B cell (primary cell): ENCODE data around the gene RNF167.

ENCODE experiments used
- EZH2 ChIP-seq: IDR thresholded peaks from 2 replicates; pipeline ENCODE4 v1.6.1; 2012; ENCODE audit warnings: borderline replicate concordance, low read depth, mild to moderate bottlenecking, moderate library complexity, low read length; ENCODE audit not compliant: insufficient read depth, poor library complexity, severe bottlenecking
- TF ChIP-seq, protein P1 (sequence below): fragments of 200-600 bp; IDR thresholded peaks from one replicate; pipeline ENCODE4 v1.8.0; 2022; ENCODE audit warnings: antibody characterized with exemption, mild to moderate bottlenecking

DNA sequence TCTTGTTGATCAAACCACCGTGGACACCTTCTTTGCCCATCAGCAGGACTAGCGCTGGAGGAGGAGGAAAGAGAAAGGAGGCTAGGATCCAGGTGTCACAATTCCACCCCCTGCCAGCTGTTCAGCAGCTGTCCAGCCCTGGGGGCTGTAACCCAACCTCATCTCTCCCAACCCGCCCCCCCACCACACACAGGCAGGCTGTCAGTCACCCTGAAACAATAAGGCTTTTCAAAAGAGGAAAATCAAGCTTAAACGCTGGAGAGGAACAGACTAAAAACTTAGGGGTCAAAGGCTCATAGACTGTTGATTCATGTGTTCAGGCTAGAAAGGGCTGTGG, 5.8 kb downstream of the RNF167 start:
- TF ChIP-seq, protein P1, sequence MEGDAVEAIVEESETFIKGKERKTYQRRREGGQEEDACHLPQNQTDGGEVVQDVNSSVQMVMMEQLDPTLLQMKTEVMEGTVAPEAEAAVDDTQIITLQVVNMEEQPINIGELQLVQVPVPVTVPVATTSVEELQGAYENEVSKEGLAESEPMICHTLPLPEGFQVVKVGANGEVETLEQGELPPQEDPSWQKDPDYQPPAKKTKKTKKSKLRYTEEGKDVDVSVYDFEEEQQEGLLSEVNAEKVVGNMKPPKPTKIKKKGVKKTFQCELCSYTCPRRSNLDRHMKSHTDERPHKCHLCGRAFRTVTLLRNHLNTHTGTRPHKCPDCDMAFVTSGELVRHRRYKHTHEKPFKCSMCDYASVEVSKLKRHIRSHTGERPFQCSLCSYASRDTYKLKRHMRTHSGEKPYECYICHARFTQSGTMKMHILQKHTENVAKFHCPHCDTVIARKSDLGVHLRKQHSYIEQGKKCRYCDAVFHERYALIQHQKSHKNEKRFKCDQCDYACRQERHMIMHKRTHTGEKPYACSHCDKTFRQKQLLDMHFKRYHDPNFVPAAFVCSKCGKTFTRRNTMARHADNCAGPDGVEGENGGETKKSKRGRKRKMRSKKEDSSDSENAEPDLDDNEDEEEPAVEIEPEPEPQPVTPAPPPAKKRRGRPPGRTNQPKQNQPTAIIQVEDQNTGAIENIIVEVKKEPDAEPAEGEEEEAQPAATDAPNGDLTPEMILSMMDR: no peak
- TF ChIP-seq EZH2: no peak
